Mesothelial cell of epicardium (in vitro differentiated cells): Measurements from ENCODE around the gene KCNA5. TPM values are rescaled to one million over a fixed set of nuclear protein-coding genes. Genes with fewer than 3 reads are reported as not detected.

ENCODE experiments used
- DNase-seq, 2 experiments: peaks; one replicate each; pipeline ENCODE4 v3.0.0; 2021; ENCODE audit warnings: low spot score in 2 of 2; ENCODE audit not compliant: unreplicated experiment in 2 of 2
- H3K27ac Mint-ChIP-seq: 2 replicates; pipeline ENCODE4 v1.8.0; 2021; ENCODE audit warnings: mixed read lengths
- H3K27me3 Mint-ChIP-seq: 2 replicates; pipeline ENCODE4 v1.8.0; 2021; ENCODE audit warnings: low read depth, mixed read lengths
- H3K36me3 Mint-ChIP-seq: 2 replicates; pipeline ENCODE4 v1.8.0; 2021; ENCODE audit warnings: mixed read lengths
- H3K4me1 Mint-ChIP-seq: 2 replicates; pipeline ENCODE4 v1.8.0; 2021; ENCODE audit warnings: mixed read lengths
- H3K4me3 Mint-ChIP-seq: 2 replicates; pipeline ENCODE4 v1.8.0; 2021; ENCODE audit warnings: mild to moderate bottlenecking, moderate library complexity, mixed read lengths
- H3K9me3 Mint-ChIP-seq: 2 replicates; pipeline ENCODE4 v1.8.0; 2021; ENCODE audit warnings: mixed read lengths
- CTCF ChIP-seq: fragments of 200-600 bp; sonication (generic); IDR thresholded peaks from one replicate; pipeline ENCODE4 v1.5.0; 2021; ENCODE audit warnings: antibody characterized with exemption; ENCODE audit not compliant: unreplicated experiment
- total RNA-seq: library from RNA; stranded (reverse); gene quantifications from 3 replicates; pipeline ENCODE4 v1.2.1, GENCODE V29; 2021

KCNA5 gene
- total RNA-seq, 1 donor from 2014 or later = 0.80 TPM

GRCh38 chr12:5039815-5040214 is 3.9 kb upstream of the KCNA5 start:
- peaks cover 59% of the 10 kb centered on the region for H3K27me3 Mint-ChIP-seq
- H3K4me1 Mint-ChIP-seq = peaks cover 18% of the 10 kb centered on the region
- no peak overlapping the region for H3K27ac Mint-ChIP-seq
- DNase-seq = no peak
- TF ChIP-seq CTCF = no peak
- H3K36me3 Mint-ChIP-seq = no peaks in the 10 kb centered on the region
- H3K4me3 Mint-ChIP-seq = no peak overlapping the region
- H3K9me3 Mint-ChIP-seq = peaks cover 6% of the 10 kb centered on the region

- no peak for DNase-seq
- H3K4me3 Mint-ChIP-seq = no peak overlapping the region
- no peaks in the 10 kb centered on the region for H3K36me3 Mint-ChIP-seq
- H3K4me1 Mint-ChIP-seq = peaks cover 19% of the 10 kb centered on the region
- no peak for TF ChIP-seq CTCF
- no peak overlapping the region for H3K27ac Mint-ChIP-seq
- H3K27me3 Mint-ChIP-seq = peaks cover 64% of the 10 kb centered on the region
- peaks cover 9% of the 10 kb centered on the region for H3K9me3 Mint-ChIP-seq
These were observed 3.3 kb upstream of the KCNA5 start for GRCh38 chr12:5040368-5040767.

GRCh38 chr12:5044420-5045295 is 979 bp downstream of the KCNA5 start:
- no peaks in the 10 kb centered on the region for H3K36me3 Mint-ChIP-seq
- H3K27me3 Mint-ChIP-seq = peaks cover 84% of the 10 kb centered on the region
- H3K9me3 Mint-ChIP-seq = peaks cover 10% of the 10 kb centered on the region
- DNase-seq = no peak
- peaks cover 35% of the 10 kb centered on the region for H3K4me1 Mint-ChIP-seq
- TF ChIP-seq CTCF = no peak
- H3K27ac Mint-ChIP-seq = no peak overlapping the region
- peak overlapping the region; percentile 42 for H3K4me3 Mint-ChIP-seq

- Mint-ChIP-seq H3K27ac (no peak overlapping the region), H3K4me1 (peaks cover 35% of the 10 kb centered on the region), H3K27me3 (peaks cover 69% of the 10 kb centered on the region), H3K4me3 (no peak overlapping the region), H3K36me3 (no peaks in the 10 kb centered on the region), H3K9me3 (peaks cover 5% of the 10 kb centered on the region)
- DNase-seq = no peak
- TF ChIP-seq CTCF = no peak
These were observed 3.4 kb downstream of the KCNA5 start for GRCh38 chr12:5047094-5047493.

GRCh38 chr12:5047729-5048128 is 4.0 kb downstream of the KCNA5 start:
- Mint-ChIP-seq H3K36me3 (no peaks in the 10 kb centered on the region), H3K4me3 (no peak overlapping the region), H3K9me3 (peaks cover 5% of the 10 kb centered on the region), H3K27me3 (peaks cover 68% of the 10 kb centered on the region), H3K4me1 (peaks cover 29% of the 10 kb centered on the region), H3K27ac (no peak overlapping the region)
- TF ChIP-seq CTCF = no peak
- no peak for DNase-seq
